K562 (cell line): ENCODE measurements around the gene PCDH12. TPM values are rescaled to one million over a fixed set of nuclear protein-coding genes. Genes with fewer than 3 reads are reported as not detected.

Experiments used
- EHMT2 ChIP-seq: fragments of 450-650 bp; IDR thresholded peaks from 2 replicates; pipeline ENCODE4 v1.6.1; 2018; ENCODE audit warnings: antibody characterized with exemption
- POLR3A ChIP-seq: IDR thresholded peaks from 2 replicates; pipeline ENCODE4 v1.6.1; 2011; ENCODE audit warnings: borderline replicate concordance, mild to moderate bottlenecking, moderate library complexity; ENCODE audit not compliant: insufficient read length, insufficient read depth; ENCODE audit errors: extremely low read depth
- RNF2 ChIP-seq: sonication (generic); IDR thresholded peaks from 2 replicates; pipeline ENCODE4 v1.6.1; 2016
- SMC3 ChIP-seq: conservative IDR thresholded peaks from 2 replicates; pipeline ENCODE4 v1.6.1; 2011; ENCODE audit warnings: low read depth, low read length, improper control_type of control experiment; ENCODE audit not compliant: insufficient read depth
- TAF1 ChIP-seq: IDR thresholded peaks from 2 replicates; pipeline ENCODE4 v1.6.1; 2011; ENCODE audit warnings: mild to moderate bottlenecking, low read length, moderate library complexity; ENCODE audit not compliant: insufficient read depth, control insufficient read depth, severe bottlenecking; ENCODE audit errors: extremely low read depth
- ZZZ3 ChIP-seq: fragments of 450-650 bp; IDR thresholded peaks from 2 replicates; pipeline ENCODE4 v1.6.1; 2016; ENCODE audit warnings: antibody characterized with exemption, mild to moderate bottlenecking, moderate library complexity
- polyA plus RNA-seq, 8 experiments: library from polyadenylated mRNA; depleted of rRNA in 4 of 8; stranded (reverse) in 5 of 8; unstranded in 3 of 8; fragments of >200 nt; fragmentation: Nextera tagmentation in 2 of 8; fragmentation: Illumina TruSeq in 1 of 8; extraction: Ambion mirVana in 2 of 8; extraction: Trizol in 1 of 8; gene quantifications; 2 replicates each; pipeline versions ENCODE4 v1.2.1 to v1.2.3, GENCODE V29; 2011 to 2014; ENCODE audit warnings: inconsistent platforms in 1 of 8, missing spikeins in 1 of 8
- total RNA-seq, 7 experiments: library from RNA; depleted of rRNA in 6 of 7; stranded (reverse); fragments of >200 nt in 6 of 7; fragmentation: Illumina TruSeq in 2 of 7; extraction: Trizol in 2 of 7; gene quantifications; 2 replicates each; pipeline versions ENCODE4 v1.2.1 to v1.2.3, GENCODE V29; 2011 to 2021; ENCODE audit warnings: low replicate concordance in 1 of 7
- TF ChIP-seq, protein P1 (sequence below), 2 experiments: fragments of 150-350 bp in 1 of 2; IDR thresholded peaks; 2 replicates each; pipeline ENCODE4 v1.6.1; 2012 to 2016; ENCODE audit warnings: low read depth in 2 of 2, low read length in 2 of 2, mild to moderate bottlenecking in 1 of 2, moderate library complexity in 1 of 2
- TF ChIP-seq, protein P2 (sequence below): fragments of 450-650 bp; formaldehyde crosslinking; IDR thresholded peaks from 2 replicates; pipeline ENCODE4 v1.4.0; 2020; ENCODE audit warnings: mild to moderate bottlenecking, moderate library complexity
- TF ChIP-seq, protein P3 (sequence below): sonication (generic); formaldehyde crosslinking; IDR thresholded peaks from 2 replicates; pipeline ENCODE4 v1.8.1; 2023; ENCODE audit warnings: mild to moderate bottlenecking, missing genetic modification reagents
- TF ChIP-seq, protein P4 (sequence below): fragments of 450-650 bp; IDR thresholded peaks from one replicate; pipeline ENCODE4 v1.6.1; 2018; ENCODE audit warnings: mild to moderate bottlenecking, moderate library complexity; ENCODE audit not compliant: partially characterized antibody
- TF ChIP-seq, protein P5 (sequence below): sonication (generic); formaldehyde crosslinking; IDR thresholded peaks from 2 replicates; pipeline ENCODE4 v1.8.0; 2022; ENCODE audit warnings: mild to moderate bottlenecking, missing genetic modification reagents
- TF ChIP-seq, protein P6 (sequence below): conservative IDR thresholded peaks from 2 replicates; pipeline ENCODE4 v1.6.1; 2011; ENCODE audit warnings: low read depth, mild to moderate bottlenecking, low read length; ENCODE audit not compliant: control insufficient read depth

Gene PCDH12
- total and polyA plus RNA-seq, 9 of the 15 experiments (the other 6 are each of a cell fraction or from before 2014, with no cell fraction given) = 0.01 to 0.04 (median 0.01) TPM; not detected in 4

DNA sequence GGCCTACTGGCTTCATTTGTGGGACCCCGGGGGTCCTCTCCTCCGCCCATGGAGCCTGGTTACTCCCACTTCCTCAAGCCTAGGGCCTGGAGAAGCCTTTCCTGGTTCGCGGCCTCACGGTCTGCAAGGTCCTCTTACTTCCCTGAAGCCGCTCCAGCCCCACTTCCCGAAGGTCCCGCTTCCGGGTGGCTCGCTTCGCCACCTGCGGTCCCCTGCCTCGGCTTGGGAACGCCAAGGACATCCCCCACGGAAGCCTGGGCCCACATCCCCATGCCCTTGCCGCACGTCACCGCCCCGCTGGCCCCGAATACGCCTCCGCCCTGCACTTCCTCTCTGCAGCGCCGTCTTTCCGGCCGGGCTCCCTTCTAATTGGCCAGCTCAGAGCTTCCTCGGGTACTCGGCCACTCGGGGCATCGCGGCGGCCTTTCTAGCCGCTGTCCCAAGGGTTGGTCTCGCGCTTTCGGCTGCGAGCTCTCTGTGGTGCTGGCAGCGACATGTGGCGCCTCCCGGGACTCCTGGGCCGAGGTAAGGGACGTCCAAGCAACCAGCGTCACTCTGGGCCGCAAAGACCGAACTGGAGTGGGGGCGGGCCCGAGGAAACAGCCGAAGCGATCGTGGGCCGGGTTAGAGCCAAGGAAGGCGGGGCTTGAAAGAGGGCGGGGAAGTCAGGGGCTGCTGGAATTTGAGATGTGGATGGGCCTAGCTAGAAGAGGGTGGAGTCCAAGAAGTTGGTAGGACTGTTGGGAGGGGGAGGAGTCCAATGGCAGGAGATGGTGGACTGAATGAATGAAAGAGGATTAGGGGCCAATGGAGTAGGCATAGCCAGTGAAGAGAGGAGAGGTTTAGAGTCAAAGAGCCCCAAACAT, 34.3 kb downstream of the PCDH12 start, which contains the start of gene DELE1 (continued):
- TF ChIP-seq, protein P1, sequence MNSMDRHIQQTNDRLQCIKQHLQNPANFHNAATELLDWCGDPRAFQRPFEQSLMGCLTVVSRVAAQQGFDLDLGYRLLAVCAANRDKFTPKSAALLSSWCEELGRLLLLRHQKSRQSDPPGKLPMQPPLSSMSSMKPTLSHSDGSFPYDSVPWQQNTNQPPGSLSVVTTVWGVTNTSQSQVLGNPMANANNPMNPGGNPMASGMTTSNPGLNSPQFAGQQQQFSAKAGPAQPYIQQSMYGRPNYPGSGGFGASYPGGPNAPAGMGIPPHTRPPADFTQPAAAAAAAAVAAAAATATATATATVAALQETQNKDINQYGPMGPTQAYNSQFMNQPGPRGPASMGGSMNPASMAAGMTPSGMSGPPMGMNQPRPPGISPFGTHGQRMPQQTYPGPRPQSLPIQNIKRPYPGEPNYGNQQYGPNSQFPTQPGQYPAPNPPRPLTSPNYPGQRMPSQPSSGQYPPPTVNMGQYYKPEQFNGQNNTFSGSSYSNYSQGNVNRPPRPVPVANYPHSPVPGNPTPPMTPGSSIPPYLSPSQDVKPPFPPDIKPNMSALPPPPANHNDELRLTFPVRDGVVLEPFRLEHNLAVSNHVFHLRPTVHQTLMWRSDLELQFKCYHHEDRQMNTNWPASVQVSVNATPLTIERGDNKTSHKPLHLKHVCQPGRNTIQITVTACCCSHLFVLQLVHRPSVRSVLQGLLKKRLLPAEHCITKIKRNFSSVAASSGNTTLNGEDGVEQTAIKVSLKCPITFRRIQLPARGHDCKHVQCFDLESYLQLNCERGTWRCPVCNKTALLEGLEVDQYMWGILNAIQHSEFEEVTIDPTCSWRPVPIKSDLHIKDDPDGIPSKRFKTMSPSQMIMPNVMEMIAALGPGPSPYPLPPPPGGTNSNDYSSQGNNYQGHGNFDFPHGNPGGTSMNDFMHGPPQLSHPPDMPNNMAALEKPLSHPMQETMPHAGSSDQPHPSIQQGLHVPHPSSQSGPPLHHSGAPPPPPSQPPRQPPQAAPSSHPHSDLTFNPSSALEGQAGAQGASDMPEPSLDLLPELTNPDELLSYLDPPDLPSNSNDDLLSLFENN (IDR thresholded peaks at IDR 0.05; ENCODE audit: low read depth in 2 of 2, low read length in 2 of 2) = 0 out of 4 replicates have a peak, but pooled peaks of 1 of the 2 experiments have one; percentile 6
- TF ChIP-seq ZZZ3 (peak; percentile 56; the same call in 1 of the 2 replicates), POLR3A (no peak), EHMT2 (peak; percentile 62; the same call in 1 of the 2 replicates), RNF2 (peak; percentile 22; the same call in 1 of the 2 replicates), TAF1 (peak; percentile 78), SMC3 (no peak)
- TF ChIP-seq, protein P2, sequence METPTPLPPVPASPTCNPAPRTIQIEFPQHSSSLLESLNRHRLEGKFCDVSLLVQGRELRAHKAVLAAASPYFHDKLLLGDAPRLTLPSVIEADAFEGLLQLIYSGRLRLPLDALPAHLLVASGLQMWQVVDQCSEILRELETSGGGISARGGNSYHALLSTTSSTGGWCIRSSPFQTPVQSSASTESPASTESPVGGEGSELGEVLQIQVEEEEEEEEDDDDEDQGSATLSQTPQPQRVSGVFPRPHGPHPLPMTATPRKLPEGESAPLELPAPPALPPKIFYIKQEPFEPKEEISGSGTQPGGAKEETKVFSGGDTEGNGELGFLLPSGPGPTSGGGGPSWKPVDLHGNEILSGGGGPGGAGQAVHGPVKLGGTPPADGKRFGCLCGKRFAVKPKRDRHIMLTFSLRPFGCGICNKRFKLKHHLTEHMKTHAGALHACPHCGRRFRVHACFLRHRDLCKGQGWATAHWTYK (CRISPR knock-in tag) = 0 out of 2 replicates have a peak, but pooled peaks have one; percentile 70
- TF ChIP-seq, protein P3, sequence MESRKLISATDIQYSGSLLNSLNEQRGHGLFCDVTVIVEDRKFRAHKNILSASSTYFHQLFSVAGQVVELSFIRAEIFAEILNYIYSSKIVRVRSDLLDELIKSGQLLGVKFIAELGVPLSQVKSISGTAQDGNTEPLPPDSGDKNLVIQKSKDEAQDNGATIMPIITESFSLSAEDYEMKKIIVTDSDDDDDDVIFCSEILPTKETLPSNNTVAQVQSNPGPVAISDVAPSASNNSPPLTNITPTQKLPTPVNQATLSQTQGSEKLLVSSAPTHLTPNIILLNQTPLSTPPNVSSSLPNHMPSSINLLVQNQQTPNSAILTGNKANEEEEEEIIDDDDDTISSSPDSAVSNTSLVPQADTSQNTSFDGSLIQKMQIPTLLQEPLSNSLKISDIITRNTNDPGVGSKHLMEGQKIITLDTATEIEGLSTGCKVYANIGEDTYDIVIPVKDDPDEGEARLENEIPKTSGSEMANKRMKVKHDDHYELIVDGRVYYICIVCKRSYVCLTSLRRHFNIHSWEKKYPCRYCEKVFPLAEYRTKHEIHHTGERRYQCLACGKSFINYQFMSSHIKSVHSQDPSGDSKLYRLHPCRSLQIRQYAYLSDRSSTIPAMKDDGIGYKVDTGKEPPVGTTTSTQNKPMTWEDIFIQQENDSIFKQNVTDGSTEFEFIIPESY (CRISPR knock-in tag) = peak; percentile 64
- TF ChIP-seq, protein P4, sequence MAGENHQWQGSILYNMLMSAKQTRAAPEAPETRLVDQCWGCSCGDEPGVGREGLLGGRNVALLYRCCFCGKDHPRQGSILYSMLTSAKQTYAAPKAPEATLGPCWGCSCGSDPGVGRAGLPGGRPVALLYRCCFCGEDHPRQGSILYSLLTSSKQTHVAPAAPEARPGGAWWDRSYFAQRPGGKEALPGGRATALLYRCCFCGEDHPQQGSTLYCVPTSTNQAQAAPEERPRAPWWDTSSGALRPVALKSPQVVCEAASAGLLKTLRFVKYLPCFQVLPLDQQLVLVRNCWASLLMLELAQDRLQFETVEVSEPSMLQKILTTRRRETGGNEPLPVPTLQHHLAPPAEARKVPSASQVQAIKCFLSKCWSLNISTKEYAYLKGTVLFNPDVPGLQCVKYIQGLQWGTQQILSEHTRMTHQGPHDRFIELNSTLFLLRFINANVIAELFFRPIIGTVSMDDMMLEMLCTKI = no peak
- TF ChIP-seq, protein P5, sequence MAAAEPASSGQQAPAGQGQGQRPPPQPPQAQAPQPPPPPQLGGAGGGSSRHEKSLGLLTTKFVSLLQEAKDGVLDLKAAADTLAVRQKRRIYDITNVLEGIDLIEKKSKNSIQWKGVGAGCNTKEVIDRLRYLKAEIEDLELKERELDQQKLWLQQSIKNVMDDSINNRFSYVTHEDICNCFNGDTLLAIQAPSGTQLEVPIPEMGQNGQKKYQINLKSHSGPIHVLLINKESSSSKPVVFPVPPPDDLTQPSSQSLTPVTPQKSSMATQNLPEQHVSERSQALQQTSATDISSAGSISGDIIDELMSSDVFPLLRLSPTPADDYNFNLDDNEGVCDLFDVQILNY (CRISPR knock-in tag) = peak; percentile 78; the same call in 1 of the 2 replicates
- TF ChIP-seq, protein P6, sequence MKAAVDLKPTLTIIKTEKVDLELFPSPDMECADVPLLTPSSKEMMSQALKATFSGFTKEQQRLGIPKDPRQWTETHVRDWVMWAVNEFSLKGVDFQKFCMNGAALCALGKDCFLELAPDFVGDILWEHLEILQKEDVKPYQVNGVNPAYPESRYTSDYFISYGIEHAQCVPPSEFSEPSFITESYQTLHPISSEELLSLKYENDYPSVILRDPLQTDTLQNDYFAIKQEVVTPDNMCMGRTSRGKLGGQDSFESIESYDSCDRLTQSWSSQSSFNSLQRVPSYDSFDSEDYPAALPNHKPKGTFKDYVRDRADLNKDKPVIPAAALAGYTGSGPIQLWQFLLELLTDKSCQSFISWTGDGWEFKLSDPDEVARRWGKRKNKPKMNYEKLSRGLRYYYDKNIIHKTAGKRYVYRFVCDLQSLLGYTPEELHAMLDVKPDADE = peak; percentile 22; the same call in 1 of the 2 replicates
